A549 (cell line): Measurements from ENCODE around the gene SRRM1. TPM values are rescaled to one million over a fixed set of nuclear protein-coding genes. Genes with fewer than 3 reads are reported as not detected.

Source experiments
- ATAC-seq, 2 experiments: fragments of 200-7000 bp in 1 of 2; fragments of >200 bp in 1 of 2; cut with Nextera tagmentation in 1 of 2; cut with Tn5 transposase in 1 of 2; 3 replicates each; pipeline versions ENCODE4 v1.8.0 to v1.9.1; 2018 to 2020; ENCODE audit warnings: mild to moderate bottlenecking in 1 of 2, moderate library complexity in 1 of 2
- CTCF ChIA-PET: fragments of 300-600 bp; sonication (Branson Sonifier 250); formaldehyde crosslinking; extraction: SDS; loops from one replicate; lab custom pipeline; 2021; ENCODE audit warnings: antibody characterized with exemption, inconsistent platforms; lab: Yijun Ruan, JAX
- POLR2A ChIA-PET: fragments of 350-600 bp; formaldehyde crosslinking; extraction: SDS; loops from one replicate; lab custom pipeline; 2021; ENCODE audit warnings: antibody characterized with exemption, inconsistent platforms; lab: Yijun Ruan, JAX
- DNase-seq, 2 experiments: peaks; one replicate each; pipeline versions ENCODE4 v3.0.0 to v3.0.0-alpha.2; 2011 to 2016; ENCODE audit warnings: low read depth in 1 of 2, low spot score in 1 of 2
- FAIRE-seq: peaks from 2 replicates; lab custom pipeline; 2011; peaks lifted over from hg19 to GRCh38; lab: Jason Lieb, UNC
- H3K27ac ChIP-seq, 2 experiments: fragments of >200 bp; sonication (Bioruptor Twin); formaldehyde crosslinking; 3 replicates each; pipeline ENCODE4 v1.5.1; 2016 to 2017
- H3K4me1 ChIP-seq: fragments of >200 bp; sonication (Bioruptor Twin); formaldehyde crosslinking; 3 replicates; pipeline ENCODE4 v1.6.1; 2016
- H3K4me2 ChIP-seq: fragments of >200 bp; sonication (Bioruptor Twin); formaldehyde crosslinking; 3 replicates; pipeline ENCODE4 v1.6.1; 2016
- H3K4me3 ChIP-seq: fragments of >200 bp; sonication (Bioruptor Twin); formaldehyde crosslinking; 3 replicates; pipeline ENCODE4 v1.5.1; 2016
- H3K9me3 ChIP-seq: fragments of >200 bp; sonication (Bioruptor Twin); formaldehyde crosslinking; 3 replicates; pipeline ENCODE4 v1.6.1; 2016
- BHLHE40 ChIP-seq: IDR thresholded peaks from 2 replicates; pipeline ENCODE4 v1.6.1; 2012; ENCODE audit warnings: low read depth, low read length, inconsistent platforms
- CEBPB ChIP-seq, 2 experiments: fragments of >200 bp in 1 of 2; sonication (Bioruptor Twin) in 1 of 2; formaldehyde crosslinking in 1 of 2; IDR thresholded peaks; 2 replicates each; pipeline ENCODE4 v1.6.1; 2012 to 2016
- CHD2 ChIP-seq: fragments of 150-350 bp; IDR thresholded peaks from 2 replicates; pipeline ENCODE4 v1.6.1; 2014; ENCODE audit warnings: low read length; ENCODE audit not compliant: partially characterized antibody
- CHD4 ChIP-seq: fragments of 200-600 bp; sonication (generic); IDR thresholded peaks from 2 replicates; pipeline ENCODE4 v1.6.1; 2016; ENCODE audit warnings: antibody characterized with exemption, mild to moderate bottlenecking, borderline replicate concordance
- E2F6 ChIP-seq: IDR thresholded peaks from 2 replicates; pipeline ENCODE4 v1.6.1; 2012; ENCODE audit warnings: low read depth, borderline replicate concordance
- ELK1 ChIP-seq: fragments of 150-350 bp; IDR thresholded peaks from 2 replicates; pipeline ENCODE4 v1.6.1; 2014; ENCODE audit warnings: low read depth, mild to moderate bottlenecking, low read length
- EP300 ChIP-seq, 2 experiments: fragments of >200 bp; sonication (Bioruptor Twin); formaldehyde crosslinking; IDR thresholded peaks; 2 replicates in 1 of 2; 3 replicates in 1 of 2; pipeline ENCODE4 v1.6.1; 2016 to 2017
- ESRRA ChIP-seq: fragments of 150-350 bp; IDR thresholded peaks from 2 replicates; pipeline ENCODE4 v1.6.1; 2014; ENCODE audit warnings: mild to moderate bottlenecking, low read length, borderline replicate concordance
- FOSL2 ChIP-seq, 2 experiments: fragments of 450-650 bp in 1 of 2; fragments of >200 bp in 1 of 2; sonication (Bioruptor Twin) in 1 of 2; formaldehyde crosslinking; IDR thresholded peaks; 2 replicates each; pipeline versions ENCODE4 v1.5.0 to v1.6.1; 2016 to 2020; ENCODE audit warnings: mild to moderate bottlenecking in 1 of 2, moderate library complexity in 1 of 2
- GATA3 ChIP-seq: IDR thresholded peaks from 2 replicates; pipeline ENCODE4 v1.6.1; 2012; ENCODE audit warnings: borderline replicate concordance
- HOXA7 ChIP-seq: fragments of 250-450 bp; sonication (Bioruptor Pico); IDR thresholded peaks from 2 replicates; pipeline ENCODE4 v1.5.0; 2020; ENCODE audit warnings: mild to moderate bottlenecking, moderate library complexity
- HOXB13 ChIP-seq: fragments of 250-450 bp; sonication (Bioruptor Pico); IDR thresholded peaks from 2 replicates; pipeline ENCODE4 v1.5.0; 2020; ENCODE audit warnings: low read depth, mild to moderate bottlenecking, moderate library complexity
- JUN ChIP-seq, 2 experiments: fragments of >200 bp; sonication (Bioruptor Twin); formaldehyde crosslinking; IDR thresholded peaks; 2 replicates in 1 of 2; 3 replicates in 1 of 2; pipeline ENCODE4 v1.6.1; 2016 to 2017
- JUNB ChIP-seq: fragments of >200 bp; sonication (Bioruptor Twin); formaldehyde crosslinking; IDR thresholded peaks from 2 replicates; pipeline ENCODE4 v1.6.1; 2016
- MAFK ChIP-seq: fragments of 450-650 bp; IDR thresholded peaks from 2 replicates; pipeline ENCODE4 v1.6.1; 2014; ENCODE audit not compliant: partially characterized antibody
- MAX ChIP-seq: IDR thresholded peaks from 2 replicates; pipeline ENCODE4 v1.6.1; 2012
- MAZ ChIP-seq: fragments of 150-350 bp; IDR thresholded peaks from 2 replicates; pipeline ENCODE4 v1.6.1; 2014; ENCODE audit warnings: antibody characterized with exemption, low read depth, low read length, borderline replicate concordance
- NFE2L2 ChIP-seq: fragments of 150-350 bp; conservative IDR thresholded peaks from 2 replicates; pipeline ENCODE4 v1.6.1; 2014; ENCODE audit warnings: low read length
- NPAS2 ChIP-seq: fragments of 250-450 bp; sonication (Bioruptor Pico); IDR thresholded peaks from 2 replicates; pipeline ENCODE4 v1.8.0; 2022; ENCODE audit warnings: mild to moderate bottlenecking, moderate library complexity, borderline replicate concordance
- PBX3 ChIP-seq: IDR thresholded peaks from 2 replicates; pipeline ENCODE4 v1.6.1; 2012
- PHF8 ChIP-seq: fragments of 200-600 bp; sonication (generic); IDR thresholded peaks from 2 replicates; pipeline ENCODE4 v1.6.1; 2016; ENCODE audit warnings: low read depth, mild to moderate bottlenecking, antibody characterized with exemption, moderate library complexity, borderline replicate concordance
- POLR2AphosphoS2 ChIP-seq: conservative IDR thresholded peaks from 2 replicates; pipeline ENCODE4 v1.6.1; 2012; ENCODE audit warnings: low read length, improper control_type of control experiment, inconsistent platforms
- RAD21 ChIP-seq, 2 experiments: fragments of >200 bp in 1 of 2; sonication (Bioruptor Twin) in 1 of 2; formaldehyde crosslinking in 1 of 2; IDR thresholded peaks in 1 of 2; conservative IDR thresholded peaks in 1 of 2; 2 replicates in 1 of 2; 3 replicates in 1 of 2; pipeline ENCODE4 v1.6.1; 2012 to 2018; ENCODE audit warnings: inconsistent platforms in 1 of 2
- RARB ChIP-seq: fragments of 250-450 bp; sonication (Bioruptor Pico); IDR thresholded peaks from 2 replicates; pipeline ENCODE4 v1.8.0; 2021; ENCODE audit warnings: mild to moderate bottlenecking, moderate library complexity
- RCOR1 ChIP-seq: fragments of 150-350 bp; IDR thresholded peaks from 2 replicates; pipeline ENCODE4 v1.6.1; 2014; ENCODE audit warnings: antibody characterized with exemption, low read length, low read depth
- SMC3 ChIP-seq: fragments of >200 bp; sonication (Bioruptor Twin); formaldehyde crosslinking; IDR thresholded peaks from 3 replicates; pipeline ENCODE4 v1.6.1; 2018; ENCODE audit warnings: inconsistent platforms
- TP53 ChIP-seq: fragments of 250-450 bp; sonication (Bioruptor Pico); IDR thresholded peaks from 2 replicates; pipeline ENCODE4 v1.5.0; 2021; ENCODE audit warnings: mild to moderate bottlenecking, moderate library complexity
- USF2 ChIP-seq: fragments of 450-650 bp; IDR thresholded peaks from 2 replicates; pipeline ENCODE4 v1.6.1; 2014; ENCODE audit warnings: antibody characterized with exemption
- ZC3H11A ChIP-seq: fragments of 450-650 bp; IDR thresholded peaks from 2 replicates; pipeline ENCODE4 v1.6.1; 2014; ENCODE audit warnings: antibody characterized with exemption, mild to moderate bottlenecking
- ZFP36 ChIP-seq: fragments of 450-650 bp; IDR thresholded peaks from 2 replicates; pipeline ENCODE4 v1.6.1; 2014; ENCODE audit warnings: borderline replicate concordance; ENCODE audit not compliant: partially characterized antibody
- ZNF302 ChIP-seq: fragments of 250-450 bp; sonication (Bioruptor Pico); IDR thresholded peaks from 2 replicates; pipeline ENCODE4 v1.9.0; 2021; ENCODE audit warnings: inconsistent platforms, mild to moderate bottlenecking, moderate library complexity
- WGBS: methylation state at CpG from one replicate; pipeline ENCODE4 v1.1.6; 2017; ENCODE audit errors: missing lambda C conversion rate; 5-methylcytosine and 5-hydroxymethylcytosine counted together
- polyA plus RNA-seq, 4 experiments: library from polyadenylated mRNA; depleted of rRNA in 3 of 4; stranded (reverse); fragments of >200 nt; fragmentation: RNase III in 1 of 4; extraction: RNeasy Plus Mini Kit Qiagen cat#74134 plus additional on column Dnase treatment in 1 of 4; gene quantifications; 2 replicates in 3 of 4; 3 replicates in 1 of 4; pipeline ENCODE4 v1.2.3, GENCODE V29; 2011 to 2017

Gene SRRM1
- polyA plus RNA-seq, 2 of the 4 experiments (the other 2 are of a cell fraction): 59.6 to 72.5 TPM

GRCh38 chr1:24683713-24684162 is 40.6 kb downstream of the SRRM1 start:
- Histone ChIP-seq H3K4me3 (no peak overlapping the region), H3K4me2 (peak overlapping the region; percentile 69), H3K27ac (peak overlapping the region; percentile 90 to 95), H3K4me1 (peaks cover 19% of the 10 kb centered on the region), H3K9me3 (no peaks in the 10 kb centered on the region)
- FAIRE-seq: no peak
- peak; percentile 92 to 96 for ATAC-seq
- WGBS: 1% methylated on average over 6 of the region's 6 CpGs
- POLR2A ChIA-PET: interaction anchor here (0.5 to 1.3 kb wide), 14 partner anchors 10 to 280 kb away, joined by 3 to 14 read pairs (median 3); partner anchors contain the start of gene CLIC4
- DNase-seq: peak; percentile 58 to 85
- no peak for TF ChIP-seq SMC3
- TF ChIP-seq RARB (CRISPR knock-in tag): no peak
- no peak for TF ChIP-seq MAZ
- 0 out of 5 replicates have a peak, but pooled peaks of 1 of the 2 experiments have one; percentile 36 for TF ChIP-seq JUN (IDR thresholded peaks at IDR 0.05)
- no peak for TF ChIP-seq ELK1
- no peak for TF ChIP-seq POLR2AphosphoS2
- TF ChIP-seq CEBPB (IDR thresholded peaks at IDR 0.05): no peak
- no peak for TF ChIP-seq HOXB13
- TF ChIP-seq FOSL2 (IDR thresholded peaks at IDR 0.05): peak; percentile 34; the same call in 1 of the 2 replicates
- peak; percentile 77 for TF ChIP-seq FOSL2 (CRISPR knock-in tag; IDR thresholded peaks at IDR 0.05)
- TF ChIP-seq ZC3H11A: no peak
- TF ChIP-seq BHLHE40: no peak
- no peak for TF ChIP-seq RAD21 (conservative IDR thresholded peaks at IDR 0.05 in 1 of 2, IDR thresholded peaks at IDR 0.05 in 1 of 2)
- no peak for TF ChIP-seq TP53 (CRISPR knock-in tag)
- no peak for TF ChIP-seq ESRRA
- no peak; the same call in 1 of the 2 replicates for TF ChIP-seq GATA3
- no peak for TF ChIP-seq PHF8
- peak; percentile 55 for TF ChIP-seq JUNB
- TF ChIP-seq HOXA7 (CRISPR knock-in tag): no peak
- no peak for TF ChIP-seq EP300 (IDR thresholded peaks at IDR 0.05)
- no peak for TF ChIP-seq MAFK
- TF ChIP-seq USF2: no peak
- TF ChIP-seq ZNF302 (CRISPR knock-in tag): no peak
- no peak for TF ChIP-seq NPAS2 (CRISPR knock-in tag)
- no peak for TF ChIP-seq CHD2
- TF ChIP-seq, all 56 proteins: peak for 3
- CTCF ChIA-PET: interaction anchor here (0.6 to 2.9 kb wide), 10 partner anchors 13 to 1168 kb away, joined by 3 to 17 read pairs (median 3); partner anchors contain the start of gene CLIC4

- Histone ChIP-seq H3K9me3 (no peaks in the 10 kb centered on the region), H3K4me1 (peaks cover 12% of the 10 kb centered on the region), H3K4me2 (no peak overlapping the region), H3K27ac (peak overlapping the region; percentile 8 to 42; a peak in 2 of 6 replicates), H3K4me3 (no peak overlapping the region)
- POLR2A ChIA-PET: interaction anchor here (1.1 to 1.3 kb wide), 4 partner anchors 17 to 147 kb away, joined by 4 to 9 read pairs (median 5); partner anchors contain the start of gene CLIC4
- ATAC-seq: no peak
- DNase-seq: no peak
- WGBS: 47% methylated on average over 2 of the region's 2 CpGs
- CTCF ChIA-PET: interaction anchor here (0.6 to 7.8 kb wide), 45 partner anchors 10 to 1547 kb away, joined by 3 to 147 read pairs (median 6); partner anchors contain the start of gene CLIC4
- TF ChIP-seq FOSL2 (IDR thresholded peaks at IDR 0.05): no peak
- no peak for TF ChIP-seq FOSL2 (CRISPR knock-in tag; IDR thresholded peaks at IDR 0.05)
- TF ChIP-seq RCOR1: no peak
- TF ChIP-seq CHD4: no peak
- no peak for TF ChIP-seq NFE2L2
- no peak for TF ChIP-seq PBX3
- TF ChIP-seq BHLHE40: no peak
- no peak for TF ChIP-seq MAX
- no peak for TF ChIP-seq HOXB13
- TF ChIP-seq TP53 (CRISPR knock-in tag): no peak
- no peak for TF ChIP-seq E2F6
- no peak for TF ChIP-seq USF2
- TF ChIP-seq CHD2: no peak
- no peak for TF ChIP-seq CEBPB (IDR thresholded peaks at IDR 0.05)
- no peak for TF ChIP-seq ZFP36
- no peak for FAIRE-seq
Measured at GRCh38 chr1:24688033-24688432, 44.9 kb downstream of the SRRM1 start.
